Sciatic nerve (tissue), 1 donor: ENCODE data around the gene MIPEP. TPM values are rescaled to one million over a fixed set of nuclear protein-coding genes. Genes with fewer than 3 reads are reported as not detected.

ENCODE experiments used
- total RNA-seq: library from RNA; stranded (reverse); fragmentation: NEBNext Ultra II Directional; extraction: Animal tissue kit (Norgen Biotek cat#: 25700); gene quantifications from one replicate; pipeline ENCODE4 v1.2.1, GENCODE V29; 2021
- donor health status: DM: no; HTN: no; CAD: no.

The MIPEP gene
- total RNA-seq, 1 donor from 2014 or later, result 11.9 TPM

Other genes with a start within 250 kb of the MIPEP start
- 3.0 TPM for gene C1QTNF9B, start 8.1 kb upstream of the MIPEP start, total RNA-seq